Brain microvascular endothelial cell (primary cell): ENCODE results near the gene PKNOX2.
A peak's percentile ranks its signal among the peaks of the same experiment; 100 is the strongest.

Experiments used
- DNase-seq: peaks from one replicate; pipeline ENCODE4 v3.0.0-alpha.2; 2020
- H3K27ac ChIP-seq: fragments of 250-450 bp; sonication (Bioruptor Pico); 2 replicates; pipeline ENCODE4 v1.5.1; 2020; ENCODE audit warnings: mild to moderate bottlenecking, moderate library complexity
- H3K27me3 ChIP-seq: fragments of 250-450 bp; sonication (Bioruptor Pico); replicated peaks from 2 replicates; pipeline ENCODE4 v1.5.1; 2020; ENCODE audit warnings: mild to moderate bottlenecking
- H3K36me3 ChIP-seq: fragments of 250-450 bp; sonication (Bioruptor Pico); replicated peaks from 2 replicates; pipeline ENCODE4 v1.5.1; 2020; ENCODE audit warnings: mild to moderate bottlenecking
- H3K4me3 ChIP-seq: 2 replicates; pipeline ENCODE4 v1.5.1; 2011; ENCODE audit warnings: low read depth, mild to moderate bottlenecking, control low read depth, low read length, moderate library complexity
- CTCF ChIP-seq: IDR thresholded peaks from 2 replicates; pipeline ENCODE4 v1.5.1; 2011; ENCODE audit warnings: low read depth, mild to moderate bottlenecking, moderate library complexity, low read length, control low read depth, inconsistent platforms; ENCODE audit errors: missing control alignments
- in situ Hi-C: cut with HindIII; loops from 2 replicates; pipeline ENCODE4 v1.10.0; 2017; ENCODE audit warnings: low sequenced_read_pairs, low pct_ligation_motif_present

The PKNOX2 gene

GRCh38 chr11:125372088-125372487 is 207.5 kb downstream of the PKNOX2 start:
- no peak overlapping the region for H3K27ac ChIP-seq
- H3K36me3 ChIP-seq, result no peaks in the 10 kb centered on the region
- peaks cover 4% of the 10 kb centered on the region for H3K27me3 ChIP-seq

GRCh38 chr11:125372911-125373310 is 208.4 kb downstream of the PKNOX2 start:
- Histone ChIP-seq H3K4me3 (no peak overlapping the region), H3K27ac (no peak overlapping the region), H3K27me3 (peaks cover 4% of the 10 kb centered on the region), H3K36me3 (no peaks in the 10 kb centered on the region)
- in situ Hi-C loops, result no loop called here
- TF ChIP-seq CTCF, result no peak
- DNase-seq, result no peak

More at GRCh38 chr11:125372088-125372487, 207.5 kb downstream of the PKNOX2 start:
- no peak for DNase-seq
- no peak overlapping the region for H3K4me3 ChIP-seq
- no peak for TF ChIP-seq CTCF
- in situ Hi-C loops, result no loop called here

GRCh38 chr11:125373426-125374391 is 209.2 kb downstream of the PKNOX2 start:
- peaks cover 4% of the 10 kb centered on the region for H3K27me3 ChIP-seq
- in situ Hi-C loops, result no loop called here
- H3K36me3 ChIP-seq, result no peaks in the 10 kb centered on the region
- DNase-seq, result peak; percentile 61
- no peak overlapping the region for H3K27ac ChIP-seq
- H3K4me3 ChIP-seq, result no peak overlapping the region
- TF ChIP-seq CTCF, result no peak

GRCh38 chr11:125374398-125374797 is 209.8 kb downstream of the PKNOX2 start:
- in situ Hi-C loops, result no loop called here
- Histone ChIP-seq H3K36me3 (no peaks in the 10 kb centered on the region), H3K4me3 (no peak overlapping the region), H3K27me3 (peaks cover 4% of the 10 kb centered on the region), H3K27ac (no peak overlapping the region)
- no peak for TF ChIP-seq CTCF
- DNase-seq, result no peak

GRCh38 chr11:125375146-125375545 is 210.6 kb downstream of the PKNOX2 start:
- Histone ChIP-seq H3K36me3 (no peaks in the 10 kb centered on the region), H3K27me3 (peaks cover 4% of the 10 kb centered on the region), H3K27ac (no peak overlapping the region), H3K4me3 (no peak overlapping the region)
- TF ChIP-seq CTCF, result no peak
- in situ Hi-C loops, result no loop called here
- no peak for DNase-seq

- peaks cover 4% of the 10 kb centered on the region for H3K27me3 ChIP-seq
Observed at GRCh38 chr11:125376117-125376516, 211.6 kb downstream of the PKNOX2 start.

More at GRCh38 chr11:125376117-125376516, 211.6 kb downstream of the PKNOX2 start:
- no peak for TF ChIP-seq CTCF
- in situ Hi-C loops, result no loop called here
- no peak for DNase-seq
- Histone ChIP-seq H3K4me3 (no peak overlapping the region), H3K36me3 (no peaks in the 10 kb centered on the region), H3K27ac (no peak overlapping the region)
